ENCODE results near the gene SDC3.
"Not testable (repeated sequence)": the region's sequence is repeated elsewhere in the genome, so short reads cannot be mapped to it uniquely, and the experiment has no call there.

SDC3 gene

DNA sequence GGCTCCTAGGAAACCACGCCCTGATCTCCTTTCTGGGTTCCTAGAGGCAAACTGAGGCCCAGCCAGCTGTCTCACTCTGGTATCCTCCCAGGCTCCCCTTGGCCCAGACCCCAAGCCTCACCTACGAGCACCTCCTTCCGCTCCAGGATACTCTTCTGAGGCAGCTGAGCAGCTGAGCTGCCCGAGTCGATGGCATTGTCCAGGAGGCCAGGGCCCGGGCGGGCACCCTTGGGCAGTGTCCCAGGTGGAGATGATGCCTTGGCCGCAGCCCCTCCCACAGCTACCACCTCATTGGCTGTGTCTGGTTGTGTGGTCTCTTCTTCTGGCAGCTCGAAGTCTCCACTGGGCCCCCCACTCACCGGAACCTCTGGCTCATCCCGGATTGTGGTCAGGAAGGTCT is 34.4 kb downstream of the SDC3 start:
- DNase-seq = no peak

DNA sequence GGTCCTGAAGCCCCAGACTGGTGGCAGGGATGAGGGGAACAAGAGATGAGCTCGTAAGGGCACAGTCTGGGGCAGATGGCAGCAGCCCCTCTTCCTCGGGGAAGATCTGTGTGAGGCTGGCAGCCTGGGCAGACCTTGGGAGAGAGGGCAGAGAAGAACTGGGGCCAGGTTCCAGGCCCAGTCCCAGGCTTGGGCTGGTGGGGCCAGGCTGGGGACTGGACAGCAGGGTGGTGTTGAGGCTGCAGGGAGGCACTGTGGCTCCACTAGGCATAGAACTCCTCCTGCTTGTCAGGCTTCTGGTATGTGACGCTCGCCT is 35.7 kb downstream of the SDC3 start:
- DNase-seq = no peak

DNA sequence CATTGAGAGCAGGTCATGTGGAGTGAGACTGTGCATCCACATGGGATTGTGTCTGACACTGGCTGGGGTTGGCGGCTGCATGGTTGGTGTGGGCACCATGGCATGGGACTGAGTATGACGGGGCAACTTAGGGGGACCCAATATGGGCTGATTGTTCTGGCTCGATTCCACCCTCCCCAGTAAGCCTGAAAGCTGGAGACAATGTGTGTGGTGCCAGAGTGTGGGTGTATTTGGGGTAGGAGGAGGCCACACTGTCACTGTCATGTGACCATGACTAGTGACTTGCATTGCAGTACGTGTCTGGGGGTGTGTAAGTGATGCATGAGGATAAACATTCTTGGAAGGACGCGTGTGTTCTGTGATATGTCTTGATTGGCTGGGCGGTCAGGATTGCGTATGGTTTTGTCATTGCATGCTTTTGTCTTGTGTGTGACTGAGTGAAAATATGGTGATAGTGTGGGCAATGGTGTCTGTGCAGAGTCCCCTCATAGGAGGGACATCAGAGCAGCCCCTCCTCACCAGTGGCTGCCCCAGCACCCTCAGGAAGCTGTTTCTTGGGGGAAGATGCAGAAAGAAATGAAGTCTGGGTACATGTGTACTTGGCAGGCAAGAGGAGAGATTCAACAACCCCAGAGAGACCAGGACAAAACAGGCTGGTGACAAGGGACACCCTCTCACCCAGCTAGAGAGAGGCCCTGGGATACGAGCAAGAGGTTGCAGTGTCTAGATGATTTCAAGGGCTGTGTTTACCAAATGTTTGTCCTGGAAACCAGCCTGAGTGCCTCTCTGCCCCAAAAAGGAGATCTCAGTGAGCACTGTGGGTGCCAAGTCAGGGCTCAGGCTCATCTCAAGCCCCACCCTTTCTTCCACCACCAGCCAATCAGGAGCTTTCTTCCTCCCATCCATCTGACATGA is 36.3 kb downstream of the SDC3 start:
- DNase-seq = no peak

GRCh38 chr1:30871276-30871871 is 37.2 kb downstream of the SDC3 start:
- no peak for DNase-seq

DNA sequence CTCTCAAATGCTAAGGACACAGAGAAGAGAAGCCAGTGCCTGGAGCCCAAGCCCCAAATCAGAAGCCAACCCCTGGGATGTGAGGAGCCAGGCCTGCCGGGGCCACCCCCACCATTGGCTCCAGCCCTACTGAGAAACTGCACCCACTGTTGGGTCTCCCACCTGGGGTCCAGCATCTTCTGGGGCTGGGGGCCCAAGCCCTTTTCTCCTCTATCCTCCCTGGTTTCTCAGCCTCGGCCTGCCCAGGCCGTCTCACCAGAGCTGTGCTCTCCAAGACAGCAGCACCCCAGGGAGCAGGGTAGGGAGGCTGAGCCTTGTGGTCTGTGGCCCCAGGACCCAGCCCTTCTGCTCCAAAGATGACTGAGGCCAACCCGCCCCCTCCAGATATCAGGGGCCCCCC is 37.9 kb downstream of the SDC3 start:
- no peak for DNase-seq

DNA sequence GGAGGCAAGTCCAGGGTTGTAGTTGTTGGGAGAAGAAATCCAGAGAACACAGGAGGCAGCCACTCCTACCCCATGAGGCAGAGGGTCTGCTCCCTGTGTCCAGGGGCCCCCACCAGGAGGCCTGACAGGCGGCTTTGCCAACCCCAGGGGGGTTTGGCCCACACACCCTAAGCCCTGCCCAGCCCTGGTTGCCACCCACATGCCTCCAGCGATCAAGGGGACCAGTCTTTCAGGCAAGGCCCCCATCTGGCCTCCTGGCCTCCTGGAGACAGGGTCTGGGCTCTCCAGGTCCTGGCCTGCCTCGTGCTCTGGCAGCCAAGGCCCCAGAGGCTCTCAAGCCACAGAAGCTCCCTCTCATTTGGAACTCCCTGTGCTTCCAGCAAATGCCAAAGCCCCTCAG is 38.5 kb downstream of the SDC3 start:
- no peak for DNase-seq

DNA sequence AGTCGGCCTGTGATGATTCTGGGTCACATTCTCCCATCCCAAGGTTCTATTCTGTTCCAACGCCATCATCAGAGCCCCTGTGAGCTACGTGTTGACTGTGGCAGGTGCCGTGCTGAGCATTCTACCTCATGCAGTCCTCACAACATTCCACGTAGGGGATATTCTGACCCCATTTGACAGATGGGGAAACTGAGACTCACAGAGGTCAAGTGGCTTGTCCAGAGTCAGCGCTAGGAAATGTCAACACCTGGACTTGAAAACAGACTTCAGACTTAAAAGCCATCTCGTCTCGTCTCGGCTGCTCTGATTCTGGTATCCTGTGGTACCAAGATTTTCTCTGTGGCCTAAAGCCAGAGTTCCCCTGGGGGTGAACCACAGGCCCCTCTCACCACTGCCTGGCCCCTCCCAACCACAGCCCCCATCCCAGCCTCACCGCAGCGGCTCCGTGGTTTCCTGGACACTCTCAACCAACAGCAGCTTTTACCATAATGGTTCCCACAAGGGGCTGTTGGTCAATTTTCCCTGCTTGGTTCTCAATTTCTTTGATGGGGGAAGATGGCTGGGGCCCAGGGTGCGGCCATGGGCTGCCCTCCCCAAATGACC is 39.6 kb downstream of the SDC3 start:
- DNase-seq = no peak

- DNase-seq = not testable (repeated sequence)
Measured at GRCh38 chr1:30868057-30868456, 40.5 kb downstream of the SDC3 start.

GRCh38 chr1:30867537-30867936 is 41.0 kb downstream of the SDC3 start:
- no peak for DNase-seq

DNA sequence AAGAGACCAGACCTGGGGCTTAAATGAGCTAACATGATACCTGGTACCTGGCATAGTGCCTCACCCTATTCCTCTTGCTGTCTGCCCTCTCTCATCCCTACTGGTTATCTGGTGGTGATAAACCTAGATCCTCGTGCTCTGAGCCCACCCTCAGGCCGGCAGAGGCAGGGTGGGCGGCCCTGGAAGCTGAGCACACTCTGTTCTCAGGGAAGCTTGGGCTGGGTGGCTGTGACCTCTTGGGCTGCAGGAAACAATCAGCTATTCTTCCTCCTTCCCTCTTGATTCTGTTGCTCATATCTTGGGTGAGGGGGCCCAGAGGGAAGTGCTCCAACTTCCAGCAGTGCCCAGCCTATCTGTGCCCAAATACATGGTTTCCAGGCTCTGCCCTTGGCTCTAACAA is 42.0 kb downstream of the SDC3 start:
- DNase-seq = no peak

GRCh38 chr1:30864681-30865080 is 43.9 kb downstream of the SDC3 start:
- no peak for DNase-seq

- DNase-seq = no peak
Measured at GRCh38 chr1:30863858-30864604, 44.5 kb downstream of the SDC3 start.

DNA sequence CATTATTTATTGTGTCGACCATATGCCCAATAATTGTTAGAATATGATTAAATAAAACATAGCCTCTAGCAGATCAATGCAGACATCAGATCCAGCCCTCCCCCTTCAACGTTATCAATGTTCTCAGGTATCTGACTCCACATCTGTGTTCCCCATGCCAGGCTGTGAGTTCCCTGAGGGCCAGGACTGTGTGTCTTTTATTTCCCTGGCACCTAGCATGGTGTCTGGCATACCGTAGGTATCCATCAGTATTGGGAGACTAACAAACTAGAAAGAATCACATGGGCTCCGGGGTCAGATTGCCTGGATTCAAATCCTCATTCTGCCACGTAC is 48.3 kb downstream of the SDC3 start:
- no peak for DNase-seq

- no peak for DNase-seq
Measured at GRCh38 chr1:30857964-30858363, 50.6 kb downstream of the SDC3 start.

DNA sequence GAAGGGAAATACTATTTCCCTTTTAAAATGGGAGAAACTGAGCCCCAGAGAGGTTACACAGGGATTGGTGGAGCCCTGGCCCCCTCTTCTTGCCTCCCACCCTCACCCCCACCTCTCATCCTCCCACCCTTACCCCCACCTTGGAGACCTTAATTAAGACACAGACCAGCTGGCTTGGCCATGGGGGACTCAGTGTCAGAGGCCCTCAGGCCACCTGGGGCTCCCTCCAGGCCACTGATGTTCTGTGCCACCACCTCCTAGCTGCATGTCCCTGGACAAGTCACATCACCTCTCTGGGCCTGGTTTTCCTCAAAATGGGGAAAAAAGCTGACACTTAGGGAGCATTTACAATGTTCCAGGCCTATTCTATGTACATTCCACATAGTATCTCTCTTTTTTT is 51.5 kb downstream of the SDC3 start:
- no peak for DNase-seq

GRCh38 chr1:30856260-30856790 is 52.2 kb downstream of the SDC3 start:
- peak; percentile 86 for DNase-seq

DNA sequence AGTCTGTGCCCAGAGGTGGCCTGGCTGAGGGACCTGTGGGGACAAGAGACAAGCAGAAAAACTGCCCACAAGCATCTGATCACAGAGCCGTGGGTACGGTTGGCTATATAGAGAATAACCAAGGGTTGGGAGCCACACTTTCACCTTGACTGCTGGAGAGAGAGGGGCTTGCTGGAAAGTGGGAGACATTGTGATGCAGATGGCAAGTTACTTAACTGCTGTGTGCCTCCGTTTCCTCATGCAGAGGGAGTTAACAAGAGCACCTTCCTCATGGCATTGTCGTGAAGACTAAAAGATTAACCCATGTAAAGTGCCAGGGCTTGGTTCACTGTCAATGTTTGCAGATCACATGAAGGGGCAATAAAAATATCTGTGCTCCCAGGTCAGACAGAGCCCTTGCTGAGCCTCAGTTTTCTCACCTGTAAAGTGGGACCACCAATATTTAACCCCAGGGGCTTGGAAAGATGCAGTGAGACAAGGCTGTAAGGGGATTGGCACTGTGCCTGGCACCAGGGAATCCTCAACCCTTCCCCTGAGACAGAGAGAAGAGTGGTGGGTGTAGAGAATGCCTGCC is 52.8 kb downstream of the SDC3 start:
- DNase-seq = no peak

DNA sequence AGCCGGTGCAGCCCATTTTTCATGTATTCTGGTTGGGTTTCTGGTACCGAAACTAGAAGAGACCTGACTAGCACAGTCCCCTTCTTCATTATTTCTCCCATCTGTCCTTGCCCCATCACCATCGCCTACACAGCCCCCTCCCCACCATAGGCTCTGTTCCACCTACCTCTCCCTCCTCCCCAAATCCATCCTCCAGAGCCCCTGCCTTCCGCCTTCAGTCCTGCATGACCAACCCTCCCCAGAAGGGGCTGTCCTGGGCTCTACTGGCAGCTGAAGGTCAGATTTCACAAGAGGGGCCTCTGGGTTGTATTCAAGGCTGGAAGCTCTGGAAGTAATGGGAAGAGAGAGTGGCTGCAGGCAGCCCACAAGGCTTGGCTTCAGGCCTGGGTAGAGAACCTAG is 55.2 kb downstream of the SDC3 start:
- no peak for DNase-seq

- no peak for DNase-seq
Measured at GRCh38 chr1:30852026-30852425, 56.5 kb downstream of the SDC3 start.

GRCh38 chr1:30851286-30851685 is 57.3 kb downstream of the SDC3 start:
- DNase-seq = no peak

DNA sequence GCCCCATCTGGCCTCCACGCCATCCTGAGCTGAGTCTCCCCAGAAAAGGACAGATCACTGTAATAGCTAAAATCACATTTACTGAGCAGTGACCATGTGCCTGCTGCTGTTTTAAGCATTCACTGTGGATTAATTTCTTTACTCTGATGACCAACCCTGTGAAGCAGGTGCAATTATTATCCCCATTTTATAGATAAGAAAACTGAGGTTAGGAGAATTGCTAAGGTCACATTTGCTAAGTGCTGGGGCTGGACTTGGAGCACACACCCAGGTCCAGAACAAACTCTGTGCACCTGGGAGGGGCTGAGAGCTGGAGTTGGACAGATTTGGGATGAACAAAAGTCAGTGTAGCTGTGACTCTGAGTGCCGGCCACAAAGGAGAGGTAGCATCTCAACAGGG is 58.0 kb downstream of the SDC3 start:
- no peak for DNase-seq

DNA sequence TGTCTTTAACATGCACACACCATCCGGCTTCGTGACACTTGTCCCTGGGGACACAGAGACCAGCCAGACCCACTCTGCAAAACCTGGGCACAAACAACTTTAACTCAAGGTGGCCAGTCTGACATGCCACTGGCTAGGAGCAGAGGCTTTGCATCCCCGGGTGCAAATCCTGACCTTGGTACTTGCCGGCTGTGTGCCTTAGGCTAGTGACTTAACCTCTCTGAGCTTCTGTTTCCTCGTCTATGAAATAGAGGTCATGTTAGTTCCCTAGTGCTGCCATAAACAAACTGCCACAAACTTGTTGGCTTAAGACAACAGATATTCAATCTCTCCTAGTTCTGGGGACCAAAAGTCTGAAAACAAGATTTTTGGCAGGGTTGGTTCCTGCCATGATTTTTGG is 60.4 kb downstream of the SDC3 start:
- no peak for DNase-seq

GRCh38 chr1:30847358-30847972 is 61.1 kb downstream of the SDC3 start:
- peak; percentile 68 for DNase-seq
